Activated CD4-positive, alpha-beta memory T cell treated with anti-CD3 and anti-CD28 coated beads, Interleukin-2, amount 10 ng/mL, durations not matched to agents 7 days and 5 days (primary cell): Measurements from ENCODE around the gene LRRC30. TPM values are rescaled to one million over a fixed set of nuclear protein-coding genes. Genes with fewer than 3 reads are reported as not detected.
"Not testable (repeated sequence)": the region's sequence is repeated elsewhere in the genome, so short reads cannot be mapped to it uniquely, and the experiment has no call there.

Source experiments
- CTCF ChIA-PET: fragments of 350-600 bp; sonication (Branson Sonifier 250); formaldehyde crosslinking; loops from one replicate; lab custom pipeline; 2021; ENCODE audit warnings: antibody characterized with exemption, inconsistent platforms; lab: Charles Lee
- POLR2A ChIA-PET: fragments of 350-600 bp; sonication (Branson Sonifier 250); formaldehyde crosslinking; loops from one replicate; lab custom pipeline; 2021; ENCODE audit warnings: antibody characterized with exemption; lab: Charles Lee
- DNase-seq: peaks from one replicate; pipeline ENCODE4 v3.0.0-alpha.2; 2020
- H3K27ac Mint-ChIP-seq: one replicate; pipeline ENCODE4 v1.8.0; 2021; ENCODE audit warnings: mild to moderate bottlenecking, mixed read lengths
- H3K27me3 Mint-ChIP-seq: one replicate; pipeline ENCODE4 v1.8.0; 2021; ENCODE audit warnings: mixed read lengths
- H3K36me3 Mint-ChIP-seq: one replicate; pipeline ENCODE4 v1.8.0; 2021; ENCODE audit warnings: low read depth, mixed read lengths
- H3K4me1 Mint-ChIP-seq: one replicate; pipeline ENCODE4 v1.8.0; 2021; ENCODE audit warnings: mixed read lengths
- H3K4me3 Mint-ChIP-seq: one replicate; pipeline ENCODE4 v1.8.0; 2021; ENCODE audit warnings: mild to moderate bottlenecking, mixed read lengths
- H3K9me3 Mint-ChIP-seq: one replicate; pipeline ENCODE4 v1.8.0; 2021; ENCODE audit warnings: mixed read lengths
- total RNA-seq, 2 experiments: library from RNA; stranded (reverse); gene quantifications; one replicate each; pipeline ENCODE4 v1.2.3, GENCODE V29; 2021

LRRC30 gene
- not detected for total RNA-seq

GRCh38 chr18:7230626-7231349 lies at the start of gene LRRC30:
Gene LRRC30, plus strand, starts transcription at chr18:7231089. Its CDS starts 50 bp downstream, at chr18:7231139.
- POLR2A ChIA-PET, result no interaction called here
- H3K4me1 Mint-ChIP-seq, result no peaks in the 10 kb centered on the region

GRCh38 chr18:7185701-7186100 lies 45.2 kb upstream of the LRRC30 start:
- H3K4me3 Mint-ChIP-seq, result no peak overlapping the region
- H3K36me3 Mint-ChIP-seq, result no peaks in the 10 kb centered on the region

More at GRCh38 chr18:7230626-7231349, at the start of gene LRRC30:
- DNase-seq, result no peak
- peaks cover 2% of the 10 kb centered on the region for H3K9me3 Mint-ChIP-seq
- no peak within 1 kb of the TSS for H3K4me3 Mint-ChIP-seq
- CTCF ChIA-PET, result no interaction called here
- H3K27me3 Mint-ChIP-seq, result no peaks in the 10 kb centered on the region
- no peak within 1 kb of the TSS for H3K27ac Mint-ChIP-seq
- no peaks in the 10 kb centered on the region for H3K36me3 Mint-ChIP-seq

GRCh38 chr18:7190547-7191156 lies 40.2 kb upstream of the LRRC30 start:
- no peak for DNase-seq
- no peaks in the 10 kb centered on the region for H3K36me3 Mint-ChIP-seq
- ChIA-PET CTCF (no interaction called here), POLR2A (no interaction called here)
- H3K27ac Mint-ChIP-seq, result no peak overlapping the region
- H3K27me3 Mint-ChIP-seq, result no peaks in the 10 kb centered on the region
- H3K9me3 Mint-ChIP-seq, result peaks cover 7% of the 10 kb centered on the region
- H3K4me3 Mint-ChIP-seq, result no peak overlapping the region
- H3K4me1 Mint-ChIP-seq, result no peaks in the 10 kb centered on the region

More at GRCh38 chr18:7185701-7186100, 45.2 kb upstream of the LRRC30 start:
- no peak for DNase-seq
- ChIA-PET CTCF (no interaction called here), POLR2A (no interaction called here)
- Mint-ChIP-seq H3K27me3 (no peaks in the 10 kb centered on the region), H3K9me3 (peaks cover 13% of the 10 kb centered on the region), H3K4me1 (no peaks in the 10 kb centered on the region), H3K27ac (no peak overlapping the region)

GRCh38 chr18:7191736-7192135 lies 39.2 kb upstream of the LRRC30 start:
- H3K27me3 Mint-ChIP-seq, result no peaks in the 10 kb centered on the region
- ChIA-PET CTCF (no interaction called here), POLR2A (no interaction called here)
- no peaks in the 10 kb centered on the region for H3K4me1 Mint-ChIP-seq
- no peaks in the 10 kb centered on the region for H3K36me3 Mint-ChIP-seq
- H3K27ac Mint-ChIP-seq, result no peak overlapping the region
- peaks cover 8% of the 10 kb centered on the region for H3K9me3 Mint-ChIP-seq
- DNase-seq, result no peak
- H3K4me3 Mint-ChIP-seq, result no peak overlapping the region

GRCh38 chr18:7195266-7195665 lies 35.6 kb upstream of the LRRC30 start:
- Mint-ChIP-seq H3K27ac (no peak overlapping the region), H3K4me1 (no peaks in the 10 kb centered on the region), H3K9me3 (peaks cover 12% of the 10 kb centered on the region), H3K27me3 (no peaks in the 10 kb centered on the region), H3K36me3 (no peaks in the 10 kb centered on the region), H3K4me3 (no peak overlapping the region)
- ChIA-PET POLR2A (no interaction called here), CTCF (no interaction called here)
- DNase-seq, result no peak

DNA sequence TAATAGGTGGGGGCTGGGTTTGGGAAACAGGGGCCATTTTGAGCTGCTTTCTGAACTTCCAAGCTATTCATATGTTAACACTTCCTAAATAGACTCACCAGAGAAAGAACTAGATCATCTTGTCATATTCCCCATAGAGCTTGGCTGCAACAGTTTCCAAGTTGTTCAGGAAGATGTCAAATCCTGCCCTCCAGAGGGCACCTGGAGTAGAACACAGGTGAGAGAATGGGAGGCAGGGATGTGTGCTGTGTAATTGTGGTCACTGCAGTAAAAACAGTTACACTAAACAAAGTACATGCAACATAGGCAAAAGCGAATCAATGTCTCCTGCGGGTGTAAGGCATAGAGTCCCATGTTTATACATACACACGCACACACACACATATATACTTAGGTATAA lies 34.5 kb upstream of the LRRC30 start:
- DNase-seq, result no peak
- CTCF ChIA-PET, result no interaction called here
- POLR2A ChIA-PET, result no interaction called here
- no peak overlapping the region for H3K27ac Mint-ChIP-seq
- H3K27me3 Mint-ChIP-seq, result no peaks in the 10 kb centered on the region
- peaks cover 12% of the 10 kb centered on the region for H3K9me3 Mint-ChIP-seq
- no peaks in the 10 kb centered on the region for H3K4me1 Mint-ChIP-seq
- no peak overlapping the region for H3K4me3 Mint-ChIP-seq
- H3K36me3 Mint-ChIP-seq, result no peaks in the 10 kb centered on the region

DNA sequence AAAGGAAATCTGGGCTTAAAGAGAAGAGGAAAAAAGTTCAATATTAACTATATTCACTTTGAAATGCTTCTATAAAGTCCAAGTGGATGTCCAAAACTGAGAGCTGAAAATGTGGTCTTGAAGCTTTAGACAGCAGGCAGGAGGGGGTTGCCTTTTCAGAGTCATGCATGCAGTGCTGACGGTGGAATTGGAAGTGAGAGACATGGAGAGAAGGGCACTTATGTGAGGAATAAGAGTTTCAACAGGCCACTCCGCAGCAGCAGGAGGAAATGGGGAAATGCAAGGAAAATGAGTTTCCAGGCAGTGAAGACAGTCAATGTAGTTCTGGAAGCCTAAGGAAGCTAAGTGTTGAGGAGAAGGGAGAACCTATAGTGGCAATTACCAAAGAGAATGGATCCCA lies 33.0 kb upstream of the LRRC30 start:
- no peaks in the 10 kb centered on the region for H3K27me3 Mint-ChIP-seq
- H3K36me3 Mint-ChIP-seq, result no peaks in the 10 kb centered on the region
- peaks cover 13% of the 10 kb centered on the region for H3K9me3 Mint-ChIP-seq
- CTCF ChIA-PET, result no interaction called here
- POLR2A ChIA-PET, result no interaction called here
- H3K4me3 Mint-ChIP-seq, result no peak overlapping the region
- no peaks in the 10 kb centered on the region for H3K4me1 Mint-ChIP-seq
- H3K27ac Mint-ChIP-seq, result no peak overlapping the region
- no peak for DNase-seq

GRCh38 chr18:7198326-7198725 lies 32.6 kb upstream of the LRRC30 start:
- DNase-seq, result no peak
- ChIA-PET POLR2A (no interaction called here), CTCF (no interaction called here)
- no peaks in the 10 kb centered on the region for H3K27me3 Mint-ChIP-seq
- H3K27ac Mint-ChIP-seq, result no peak overlapping the region
- H3K4me1 Mint-ChIP-seq, result no peaks in the 10 kb centered on the region
- peaks cover 13% of the 10 kb centered on the region for H3K9me3 Mint-ChIP-seq
- H3K36me3 Mint-ChIP-seq, result no peaks in the 10 kb centered on the region
- no peak overlapping the region for H3K4me3 Mint-ChIP-seq

DNA sequence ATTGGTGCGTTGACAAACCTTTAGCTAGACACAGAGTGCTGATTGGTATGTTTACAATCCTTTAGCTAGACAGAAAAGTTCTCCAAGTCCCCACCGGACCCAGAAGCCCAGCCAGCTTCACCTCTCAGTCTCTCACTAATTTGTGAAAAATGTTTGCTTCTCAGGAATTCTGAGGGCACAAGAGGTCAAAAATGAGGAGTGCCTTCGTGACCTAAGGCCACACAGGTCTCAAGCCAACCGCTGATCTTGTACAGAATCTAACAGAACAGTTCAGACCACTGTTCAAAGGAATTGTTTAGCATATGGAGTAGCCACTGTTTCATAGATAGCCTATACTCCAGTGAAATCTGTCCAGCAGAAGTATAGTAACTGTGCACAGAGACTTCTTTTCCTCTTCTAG lies 29.8 kb upstream of the LRRC30 start:
- Mint-ChIP-seq H3K9me3 (peaks cover 10% of the 10 kb centered on the region), H3K4me3 (no peak overlapping the region), H3K36me3 (no peaks in the 10 kb centered on the region), H3K27me3 (no peaks in the 10 kb centered on the region), H3K27ac (no peak overlapping the region), H3K4me1 (no peaks in the 10 kb centered on the region)
- no peak for DNase-seq
- ChIA-PET POLR2A (no interaction called here), CTCF (no interaction called here)

DNA sequence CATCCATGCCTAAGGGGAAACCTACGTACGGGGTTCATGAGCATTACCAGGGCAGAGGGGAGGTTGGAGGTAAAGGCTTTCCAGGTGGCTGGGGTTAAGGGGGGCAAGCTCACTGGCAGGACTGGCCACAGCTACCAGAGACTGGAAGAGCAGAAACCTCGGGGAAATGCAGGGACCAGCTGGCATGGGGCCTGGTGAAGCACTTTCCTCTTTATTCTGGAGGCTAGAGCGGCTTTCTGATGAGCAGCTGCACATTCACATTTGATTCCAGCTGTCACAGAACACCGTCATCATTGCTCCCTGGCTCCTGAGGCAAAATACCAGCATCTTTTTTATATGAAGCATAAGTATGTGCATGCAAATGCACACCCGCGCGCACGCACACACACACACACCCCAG lies 28.7 kb upstream of the LRRC30 start:
- Mint-ChIP-seq H3K4me3 (no peak overlapping the region), H3K27ac (no peak overlapping the region), H3K9me3 (peaks cover 2% of the 10 kb centered on the region), H3K4me1 (no peaks in the 10 kb centered on the region), H3K27me3 (no peaks in the 10 kb centered on the region), H3K36me3 (no peaks in the 10 kb centered on the region)
- DNase-seq, result no peak
- ChIA-PET CTCF (no interaction called here), POLR2A (no interaction called here)

- H3K4me3 Mint-ChIP-seq, POLR2A ChIA-PET, H3K4me1 Mint-ChIP-seq: not testable (repeated sequence)
Measured at GRCh38 chr18:7203601-7204000, 27.3 kb upstream of the LRRC30 start.

DNA sequence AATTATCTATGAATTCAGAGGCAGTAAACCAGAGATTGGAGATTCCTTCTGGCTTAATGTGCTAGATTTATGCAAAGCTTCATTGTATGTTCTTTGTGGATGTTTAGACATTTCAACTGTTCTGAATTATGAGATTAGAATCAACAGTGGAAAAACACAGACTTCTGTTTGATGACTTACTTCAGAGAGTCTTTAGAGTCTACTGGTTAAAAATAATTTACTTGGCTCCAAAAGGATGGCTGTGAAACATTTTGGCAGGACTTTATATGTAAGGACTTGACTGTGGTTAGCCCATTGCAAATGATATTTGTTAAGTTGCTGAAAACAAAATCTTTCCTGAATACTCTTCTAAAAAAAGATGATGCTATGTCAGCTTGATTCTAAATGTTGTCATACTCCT lies 25.5 kb upstream of the LRRC30 start:
- Mint-ChIP-seq H3K4me1 (no peaks in the 10 kb centered on the region), H3K4me3 (no peak overlapping the region), H3K9me3 (peaks cover 3% of the 10 kb centered on the region), H3K27ac (no peak overlapping the region), H3K27me3 (no peaks in the 10 kb centered on the region), H3K36me3 (no peaks in the 10 kb centered on the region)
- DNase-seq, result no peak
- POLR2A ChIA-PET, result no interaction called here
- CTCF ChIA-PET, result no interaction called here

More at GRCh38 chr18:7203601-7204000, 27.3 kb upstream of the LRRC30 start:
- H3K27ac Mint-ChIP-seq, H3K27me3 Mint-ChIP-seq, H3K36me3 Mint-ChIP-seq, DNase-seq, CTCF ChIA-PET, H3K9me3 Mint-ChIP-seq: not testable (repeated sequence)

DNA sequence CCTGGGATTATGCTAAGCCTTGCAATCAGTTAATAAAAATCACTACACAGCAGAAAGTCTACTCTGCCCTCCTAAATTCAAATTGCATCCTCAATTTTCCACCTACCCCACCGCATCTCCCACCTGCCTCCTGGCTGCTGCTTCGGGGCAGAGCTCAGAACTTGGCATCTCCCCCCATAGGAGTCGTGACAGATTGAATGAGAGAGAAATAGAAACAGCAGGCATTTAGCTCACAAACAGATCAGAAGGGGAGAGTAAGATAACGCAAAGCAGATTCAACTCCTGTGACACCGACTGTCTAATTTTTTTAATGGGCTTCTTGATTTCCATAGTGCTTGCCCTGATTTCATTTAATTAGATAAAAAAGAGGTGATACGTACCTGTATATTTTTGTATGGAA lies 24.7 kb upstream of the LRRC30 start:
- CTCF ChIA-PET, result no interaction called here
- no peaks in the 10 kb centered on the region for H3K4me1 Mint-ChIP-seq
- peaks cover 6% of the 10 kb centered on the region for H3K9me3 Mint-ChIP-seq

GRCh38 chr18:7207366-7207915 lies 23.4 kb upstream of the LRRC30 start:
- Mint-ChIP-seq H3K4me3 (no peak overlapping the region), H3K4me1 (no peaks in the 10 kb centered on the region), H3K36me3 (no peaks in the 10 kb centered on the region), H3K27me3 (no peaks in the 10 kb centered on the region), H3K27ac (no peak overlapping the region), H3K9me3 (peaks cover 6% of the 10 kb centered on the region)
- no peak for DNase-seq
- CTCF ChIA-PET, result no interaction called here
- POLR2A ChIA-PET, result no interaction called here

More for the DNA sequence above, 24.7 kb upstream of the LRRC30 start:
- no peak for DNase-seq
- H3K36me3 Mint-ChIP-seq, result no peaks in the 10 kb centered on the region
- H3K4me3 Mint-ChIP-seq, result no peak overlapping the region
- POLR2A ChIA-PET, result no interaction called here
- H3K27ac Mint-ChIP-seq, result no peak overlapping the region
- H3K27me3 Mint-ChIP-seq, result no peaks in the 10 kb centered on the region
